Stimulated activated naive B cell treated with anti-CD40 and anti-IgM and Interleukin-4, amounts not matched to agents 10 μg/mL and 1 μg/mL and 100 μg/mL, for 72 hours (primary cell): ENCODE measurements around the gene RNF20.

Source experiments
- ATAC-seq, 2 donors: fragments of 150-1000 bp; cut with Tn5 transposase; replicated peaks; 2 replicates each; pipeline ENCODE4 v1.10.0; 2021; ENCODE audit warnings: moderate library complexity in 1 of 2
- DNase-seq: peaks from one replicate; pipeline ENCODE4 v3.0.0; 2021
- H3K27ac Mint-ChIP-seq: one replicate; pipeline ENCODE4 v1.8.0; 2022; ENCODE audit warnings: mild to moderate bottlenecking, mixed read lengths
- H3K27me3 Mint-ChIP-seq, 2 donors: one replicate each; pipeline ENCODE4 v1.8.0; 2022; ENCODE audit warnings: mixed read lengths in 2 of 2
- H3K36me3 Mint-ChIP-seq, 2 donors: one replicate each; pipeline ENCODE4 v1.8.0; 2022; ENCODE audit warnings: mixed read lengths in 2 of 2, mild to moderate bottlenecking in 1 of 2
- H3K4me1 Mint-ChIP-seq, 2 donors: one replicate each; pipeline ENCODE4 v1.8.0; 2022; ENCODE audit warnings: mixed read lengths in 2 of 2, mild to moderate bottlenecking in 1 of 2
- H3K4me3 Mint-ChIP-seq, 2 donors: one replicate each; pipeline ENCODE4 v1.8.0; 2022; ENCODE audit warnings: mild to moderate bottlenecking in 2 of 2, mixed read lengths in 2 of 2, moderate library complexity in 1 of 2
- H3K9me3 Mint-ChIP-seq, 2 donors: one replicate each; pipeline ENCODE4 v1.8.0; 2022; ENCODE audit warnings: mixed read lengths in 2 of 2, mild to moderate bottlenecking in 1 of 2

Gene RNF20

GRCh38 chr9:101533334-101534204, at the start of gene RNF20:
Gene RNF20, plus strand, starts transcription at chr9:101533853. Its CDS starts 1,571 bp downstream, at chr9:101535424.
- ATAC-seq (peak; percentile 94 to 96), DNase-seq (peak; percentile 98)
- Mint-ChIP-seq H3K9me3 (no peaks in the 10 kb centered on the region), H3K36me3 (peaks cover 4 to 6% of the 10 kb centered on the region in 2 donors), H3K4me1 (peaks cover 5 to 18% of the 10 kb centered on the region in 2 donors), H3K4me3 (peak within 1 kb of the TSS; percentile 93 to 94), H3K27ac (peak within 1 kb of the TSS; percentile 100), H3K27me3 (peaks cover 6 to 8% of the 10 kb centered on the region in 2 donors)

- ATAC-seq = no peak
- no peaks in the 10 kb centered on the region for H3K9me3 Mint-ChIP-seq
Measured at GRCh38 chr9:101484046-101484445, 49.6 kb upstream of the RNF20 start.

GRCh38 chr9:101485924-101486692, 47.5 kb upstream of the RNF20 start:
- Mint-ChIP-seq H3K4me3 (peak overlapping the region; percentile 14 to 21), H3K27me3 (peaks cover 36 to 76% of the 10 kb centered on the region in 2 donors), H3K27ac (no peak overlapping the region), H3K4me1 (peaks cover 4 to 18% of the 10 kb centered on the region in 2 donors), H3K36me3 (no peaks in the 10 kb centered on the region), H3K9me3 (no peaks in the 10 kb centered on the region)
- no peak for ATAC-seq
- DNase-seq = no peak

More at GRCh38 chr9:101484046-101484445, 49.6 kb upstream of the RNF20 start:
- peaks cover 4 to 18% of the 10 kb centered on the region in 2 donors for H3K4me1 Mint-ChIP-seq
- no peak for DNase-seq
- no peak overlapping the region for H3K27ac Mint-ChIP-seq
- H3K36me3 Mint-ChIP-seq = no peaks in the 10 kb centered on the region
- no peak overlapping the region for H3K4me3 Mint-ChIP-seq
- H3K27me3 Mint-ChIP-seq = peaks cover 35 to 64% of the 10 kb centered on the region in 2 donors

- Mint-ChIP-seq H3K4me1 (peaks cover 4 to 18% of the 10 kb centered on the region in 2 donors), H3K27me3 (peaks cover 33 to 78% of the 10 kb centered on the region in 2 donors), H3K27ac (no peak overlapping the region), H3K9me3 (peaks cover 0 to 2% of the 10 kb centered on the region in 2 donors), H3K36me3 (no peaks in the 10 kb centered on the region), H3K4me3 (peak overlapping the region; percentile 68 to 74)
- no peak for DNase-seq
- peak in 1 of 2 donors; percentile 29 for ATAC-seq
Measured at GRCh38 chr9:101486693-101487442, 46.8 kb upstream of the RNF20 start.

GRCh38 chr9:101487443-101487840, 46.2 kb upstream of the RNF20 start:
- peaks cover 34 to 79% of the 10 kb centered on the region in 2 donors for H3K27me3 Mint-ChIP-seq
- H3K36me3 Mint-ChIP-seq = no peaks in the 10 kb centered on the region
- H3K4me1 Mint-ChIP-seq = peaks cover 4 to 18% of the 10 kb centered on the region in 2 donors
- H3K4me3 Mint-ChIP-seq = no peak overlapping the region
- H3K27ac Mint-ChIP-seq = no peak overlapping the region
- ATAC-seq (no peak), DNase-seq (no peak)
- peaks cover 0 to 2% of the 10 kb centered on the region in 2 donors for H3K9me3 Mint-ChIP-seq

- ATAC-seq (no peak), DNase-seq (no peak)
- H3K4me3 Mint-ChIP-seq = no peak overlapping the region
- peaks cover 15 to 26% of the 10 kb centered on the region in 2 donors for H3K27me3 Mint-ChIP-seq
- no peak overlapping the region for H3K27ac Mint-ChIP-seq
- H3K9me3 Mint-ChIP-seq = peaks cover 0 to 2% of the 10 kb centered on the region in 2 donors
- H3K4me1 Mint-ChIP-seq = no peaks in the 10 kb centered on the region
- H3K36me3 Mint-ChIP-seq = no peaks in the 10 kb centered on the region
Measured at GRCh38 chr9:101495810-101496209, 37.8 kb upstream of the RNF20 start.

GRCh38 chr9:101498323-101498722, 35.3 kb upstream of the RNF20 start:
- Mint-ChIP-seq H3K9me3 (no peaks in the 10 kb centered on the region), H3K27ac (no peak overlapping the region), H3K4me1 (no peaks in the 10 kb centered on the region), H3K27me3 (peaks cover 5 to 11% of the 10 kb centered on the region in 2 donors), H3K36me3 (no peaks in the 10 kb centered on the region), H3K4me3 (no peak overlapping the region)
- ATAC-seq (no peak), DNase-seq (no peak)

- Mint-ChIP-seq H3K4me1 (no peaks in the 10 kb centered on the region), H3K27ac (no peak overlapping the region), H3K4me3 (no peak overlapping the region), H3K9me3 (no peaks in the 10 kb centered on the region), H3K36me3 (no peaks in the 10 kb centered on the region), H3K27me3 (peaks cover 19 to 24% of the 10 kb centered on the region in 2 donors)
- ATAC-seq (no peak), DNase-seq (no peak)
Measured at GRCh38 chr9:101504188-101504587, 29.5 kb upstream of the RNF20 start.

GRCh38 chr9:101508211-101508610, 25.4 kb upstream of the RNF20 start:
- Mint-ChIP-seq H3K4me1 (no peaks in the 10 kb centered on the region), H3K9me3 (no peaks in the 10 kb centered on the region), H3K36me3 (no peaks in the 10 kb centered on the region), H3K4me3 (no peak overlapping the region), H3K27me3 (peaks cover 19 to 22% of the 10 kb centered on the region in 2 donors), H3K27ac (no peak overlapping the region)
- DNase-seq (no peak), ATAC-seq (no peak)

GRCh38 chr9:101509572-101509971, 24.1 kb upstream of the RNF20 start:
- ATAC-seq = no peak
- Mint-ChIP-seq H3K27me3 (peaks cover 12 to 17% of the 10 kb centered on the region in 2 donors), H3K36me3 (no peaks in the 10 kb centered on the region), H3K4me1 (no peaks in the 10 kb centered on the region), H3K4me3 (no peak overlapping the region), H3K9me3 (no peaks in the 10 kb centered on the region), H3K27ac (no peak overlapping the region)
- DNase-seq = no peak

- no peaks in the 10 kb centered on the region for H3K36me3 Mint-ChIP-seq
- H3K4me1 Mint-ChIP-seq = no peaks in the 10 kb centered on the region
- ATAC-seq (no peak), DNase-seq (no peak)
- no peak overlapping the region for H3K4me3 Mint-ChIP-seq
- H3K27ac Mint-ChIP-seq = no peak overlapping the region
- H3K27me3 Mint-ChIP-seq = peaks cover 9 to 13% of the 10 kb centered on the region in 2 donors
- H3K9me3 Mint-ChIP-seq = no peaks in the 10 kb centered on the region
Measured at GRCh38 chr9:101510459-101510858, 23.2 kb upstream of the RNF20 start.

- no peaks in the 10 kb centered on the region for H3K9me3 Mint-ChIP-seq
- H3K27me3 Mint-ChIP-seq = peaks cover 9 to 13% of the 10 kb centered on the region in 2 donors
- no peaks in the 10 kb centered on the region for H3K36me3 Mint-ChIP-seq
- ATAC-seq (no peak), DNase-seq (no peak)
- H3K4me3 Mint-ChIP-seq = no peak overlapping the region
- H3K27ac Mint-ChIP-seq = no peak overlapping the region
- no peaks in the 10 kb centered on the region for H3K4me1 Mint-ChIP-seq
Measured at GRCh38 chr9:101511009-101511408, 22.6 kb upstream of the RNF20 start.

- H3K27me3 Mint-ChIP-seq = peaks cover 10 to 20% of the 10 kb centered on the region in 2 donors
- H3K4me3 Mint-ChIP-seq = no peak overlapping the region
- no peaks in the 10 kb centered on the region for H3K36me3 Mint-ChIP-seq
- H3K4me1 Mint-ChIP-seq = no peaks in the 10 kb centered on the region
- DNase-seq (no peak), ATAC-seq (no peak)
- H3K9me3 Mint-ChIP-seq = no peaks in the 10 kb centered on the region
- H3K27ac Mint-ChIP-seq = no peak overlapping the region
Measured at GRCh38 chr9:101512116-101512515, 21.5 kb upstream of the RNF20 start.

GRCh38 chr9:101513351-101513750, 20.3 kb upstream of the RNF20 start:
- Mint-ChIP-seq H3K4me3 (no peak overlapping the region), H3K27me3 (peaks cover 17 to 19% of the 10 kb centered on the region in 2 donors), H3K36me3 (no peaks in the 10 kb centered on the region), H3K27ac (no peak overlapping the region), H3K9me3 (peaks cover 2 to 3% of the 10 kb centered on the region in 2 donors), H3K4me1 (no peaks in the 10 kb centered on the region)
- no peak for ATAC-seq
- DNase-seq = no peak
